PC-3 (cell line): ENCODE data around the gene MYOZ2. TPM values are rescaled to one million over a fixed set of nuclear protein-coding genes. Genes with fewer than 3 reads are reported as not detected.
"Not testable (repeated sequence)": the region's sequence is repeated elsewhere in the genome, so short reads cannot be mapped to it uniquely, and the experiment has no call there.

ENCODE experiments used
- ATAC-seq: fragments of 200-7000 bp; cut with Tn5 transposase; 2 replicates; pipeline ENCODE4 v1.9.1; 2020; ENCODE audit warnings: mild to moderate bottlenecking, moderate library complexity
- BruUV-seq: library from RNA; stranded (reverse); fragments of 400-500 nt; replicated peaks from 2 replicates; lab custom pipeline; 2021; lab: Mats Ljungman, UMichigan
- CTCF ChIA-PET: fragments of 300-600 bp; sonication (Branson Sonifier 250); formaldehyde crosslinking; loops from one replicate; lab custom pipeline; 2022; ENCODE audit warnings: antibody characterized with exemption; lab: Charles Lee
- POLR2A ChIA-PET: fragments of 300-600 bp; sonication (Branson Sonifier 250); formaldehyde crosslinking; loops from one replicate; lab custom pipeline; 2022; ENCODE audit warnings: antibody characterized with exemption; ENCODE audit not compliant: unreplicated experiment; lab: Charles Lee
- DNase-seq: peaks from one replicate; pipeline ENCODE4 v3.0.0-alpha.2; 2015
- H2AFZ ChIP-seq: fragments of 300-600 bp; sonication (generic); 2 replicates; pipeline ENCODE4 v1.6.0; 2016; ENCODE audit warnings: antibody characterized with exemption, low read length
- H3F3A ChIP-seq: fragments of 300-600 bp; sonication (generic); one replicate; pipeline ENCODE4 v1.6.0; 2017; ENCODE audit warnings: antibody characterized with exemption, low read length, control low read depth, mild to moderate bottlenecking; ENCODE audit not compliant: unreplicated experiment
- H3K27ac ChIP-seq: fragments of 300-600 bp; sonication (generic); 2 replicates; pipeline ENCODE4 v1.5.1; 2016; ENCODE audit warnings: mild to moderate bottlenecking, low read length
- H3K27me3 ChIP-seq: fragments of 300-600 bp; sonication (generic); 2 replicates; pipeline ENCODE4 v1.6.1; 2016; ENCODE audit warnings: low read length, mixed read lengths
- H3K36me3 ChIP-seq: fragments of 300-600 bp; sonication (generic); 2 replicates; pipeline ENCODE4 v1.6.1; 2016; ENCODE audit warnings: low read depth, mixed run types, low read length, mixed read lengths
- H3K4me1 ChIP-seq: fragments of 300-600 bp; sonication (generic); 2 replicates; pipeline ENCODE4 v1.5.1; 2016; ENCODE audit warnings: low read length; ENCODE audit not compliant: insufficient read depth
- H3K4me2 ChIP-seq: fragments of 300-600 bp; sonication (generic); 2 replicates; pipeline ENCODE4 v1.6.0; 2016; ENCODE audit warnings: low read length
- H3K4me3 ChIP-seq: fragments of 300-600 bp; sonication (generic); 2 replicates; pipeline ENCODE4 v1.5.1; 2016; ENCODE audit warnings: mild to moderate bottlenecking, low read length, mixed read lengths
- H3K79me2 ChIP-seq: fragments of 300-600 bp; sonication (generic); 2 replicates; pipeline ENCODE4 v1.6.1; 2017; ENCODE audit warnings: low read length, mixed read lengths
- H3K9ac ChIP-seq: fragments of 300-600 bp; sonication (generic); 2 replicates; pipeline ENCODE4 v1.6.0; 2016; ENCODE audit warnings: mild to moderate bottlenecking, low read length
- H3K9me2 ChIP-seq: fragments of 300-600 bp; sonication (generic); replicated peaks from 2 replicates; pipeline ENCODE4 v1.6.1; 2016; ENCODE audit warnings: mixed run types, low read length, mixed read lengths
- H3K9me3 ChIP-seq: fragments of 300-600 bp; sonication (generic); 2 replicates; pipeline ENCODE4 v1.6.1; 2016; ENCODE audit warnings: low read length, mixed read lengths
- H4K20me1 ChIP-seq: fragments of 300-600 bp; sonication (generic); 2 replicates; pipeline ENCODE4 v1.6.1; 2016; ENCODE audit warnings: low read length, mixed read lengths
- CTCF ChIP-seq: fragments of 300-600 bp; sonication (generic); conservative IDR thresholded peaks from 2 replicates; pipeline ENCODE4 v1.5.1; 2017; ENCODE audit warnings: antibody characterized with exemption, low read depth, mild to moderate bottlenecking, low read length
- EZH2 ChIP-seq: fragments of 300-600 bp; sonication (generic); IDR thresholded peaks from one replicate; pipeline ENCODE4 v1.6.1; 2017; ENCODE audit warnings: antibody characterized with exemption, mild to moderate bottlenecking, low read length; ENCODE audit not compliant: unreplicated experiment
- EZH2phosphoT487 ChIP-seq: fragments of 300-600 bp; sonication (generic); IDR thresholded peaks from 2 replicates; pipeline ENCODE4 v1.6.1; 2018; ENCODE audit warnings: mild to moderate bottlenecking, antibody characterized with exemption, low read length, borderline replicate concordance
- intact Hi-C: fragments of 100-400 bp; cut with micrococcal nuclease; formaldehyde crosslinking; loops from 2 replicates; pipeline ENCODE4 v1.9.0; 2023
- total RNA-seq: library from RNA; depleted of rRNA; stranded (reverse); fragments of >200 nt; gene quantifications from 2 replicates; pipeline ENCODE4 v1.2.3, GENCODE V29; 2014

Gene MYOZ2
- total RNA-seq, 1 experiment from 2014 or later = not detected

- H3K27ac ChIP-seq = no peak overlapping the region
- H4K20me1 ChIP-seq = no peaks in the 10 kb centered on the region
- no peak overlapping the region for H2AFZ ChIP-seq
- H3K79me2 ChIP-seq = no peaks in the 10 kb centered on the region
- DNase-seq (no peak), ATAC-seq (no peak)
- BruUV-seq = no TSS peak
- H3K27me3 ChIP-seq = no peaks in the 10 kb centered on the region
- no peak overlapping the region for H3K4me3 ChIP-seq
- no peak overlapping the region for H3K4me2 ChIP-seq
- H3K9me2 ChIP-seq = no peaks in the 10 kb centered on the region
- no peak overlapping the region for H3K9ac ChIP-seq
- H3K4me1 ChIP-seq = no peaks in the 10 kb centered on the region
- intact Hi-C loops = no loop called here
- no peaks in the 10 kb centered on the region for H3K9me3 ChIP-seq
- POLR2A ChIA-PET = no interaction called here
- no peaks in the 10 kb centered on the region for H3K36me3 ChIP-seq
- CTCF ChIA-PET = no interaction called here
- no peaks in the 10 kb centered on the region for H3F3A ChIP-seq
- no peak for TF ChIP-seq EZH2phosphoT487
- TF ChIP-seq EZH2 = no peak
- no peak for TF ChIP-seq CTCF
These were observed 30.1 kb downstream of the MYOZ2 start for GRCh38 chr4:119165767-119166166.

- Histone ChIP-seq H3K9me2 (no peaks in the 10 kb centered on the region), H3K4me2 (no peak overlapping the region), H4K20me1 (no peaks in the 10 kb centered on the region), H3F3A (no peaks in the 10 kb centered on the region), H3K9me3 (no peaks in the 10 kb centered on the region), H3K27me3 (no peaks in the 10 kb centered on the region), H3K79me2 (no peaks in the 10 kb centered on the region), H3K4me3 (no peak overlapping the region), H3K9ac (no peak overlapping the region), H3K27ac (no peak overlapping the region), H2AFZ (no peak overlapping the region), H3K36me3 (no peaks in the 10 kb centered on the region), H3K4me1 (peaks cover 9% of the 10 kb centered on the region; the same call in 1 of the 2 replicates)
- ATAC-seq = no peak
- DNase-seq = no peak
- no TSS peak for BruUV-seq
- intact Hi-C loops = no loop called here
- CTCF ChIA-PET = no interaction called here
- POLR2A ChIA-PET = no interaction called here
- TF ChIP-seq CTCF (no peak), EZH2phosphoT487 (no peak), EZH2 (no peak)
These were observed 34.6 kb downstream of the MYOZ2 start for GRCh38 chr4:119170195-119170594.

- H3K9ac ChIP-seq = no peak overlapping the region
- peaks cover 9% of the 10 kb centered on the region; the same call in 1 of the 2 replicates for H3K4me1 ChIP-seq
- H3K27me3 ChIP-seq = no peaks in the 10 kb centered on the region
- ChIA-PET CTCF (no interaction called here), POLR2A (no interaction called here)
- BruUV-seq = no TSS peak
- H3K9me2 ChIP-seq = no peaks in the 10 kb centered on the region
- H3K36me3 ChIP-seq = no peaks in the 10 kb centered on the region
- no peak overlapping the region for H3K27ac ChIP-seq
- peak; percentile 15 for DNase-seq
- no peaks in the 10 kb centered on the region for H4K20me1 ChIP-seq
- H2AFZ ChIP-seq = 0 out of 2 replicates have a peak overlapping the region, but pooled peaks have one; percentile 16
- no peak for TF ChIP-seq EZH2phosphoT487
- no peak for TF ChIP-seq EZH2
- no peak for TF ChIP-seq CTCF
- H3K79me2 ChIP-seq = no peaks in the 10 kb centered on the region
- no peak overlapping the region; the same call in 1 of the 2 replicates for H3K4me2 ChIP-seq
- no peaks in the 10 kb centered on the region for H3F3A ChIP-seq
- no peak overlapping the region for H3K4me3 ChIP-seq
- ATAC-seq = no peak
- H3K9me3 ChIP-seq = no peaks in the 10 kb centered on the region
- intact Hi-C loops = no loop called here
These were observed 36.6 kb downstream of the MYOZ2 start for GRCh38 chr4:119172223-119172622.

GRCh38 chr4:119173729-119174361 is 38.2 kb downstream of the MYOZ2 start:
- CTCF ChIA-PET, BruUV-seq, H3K4me2 ChIP-seq, H3K9me2 ChIP-seq, H3F3A ChIP-seq, POLR2A ChIA-PET, H3K36me3 ChIP-seq, H3K4me3 ChIP-seq, H3K4me1 ChIP-seq, intact Hi-C loops, H2AFZ ChIP-seq, ATAC-seq, H3K9me3 ChIP-seq, H3K9ac ChIP-seq, H3K27me3 ChIP-seq, DNase-seq, H3K27ac ChIP-seq, H3K79me2 ChIP-seq, H4K20me1 ChIP-seq: not testable (repeated sequence)
